ENCODE data around the gene CUTA. TPM values are rescaled to one million over a fixed set of nuclear protein-coding genes. Genes with fewer than 3 reads are reported as not detected.
"Not testable (repeated sequence)": the region's sequence is repeated elsewhere in the genome, so short reads cannot be mapped to it uniquely, and the experiment has no call there.

The CUTA gene
- polyA plus RNA-seq, 2 donors: 80.2 to 119 TPM

DNA sequence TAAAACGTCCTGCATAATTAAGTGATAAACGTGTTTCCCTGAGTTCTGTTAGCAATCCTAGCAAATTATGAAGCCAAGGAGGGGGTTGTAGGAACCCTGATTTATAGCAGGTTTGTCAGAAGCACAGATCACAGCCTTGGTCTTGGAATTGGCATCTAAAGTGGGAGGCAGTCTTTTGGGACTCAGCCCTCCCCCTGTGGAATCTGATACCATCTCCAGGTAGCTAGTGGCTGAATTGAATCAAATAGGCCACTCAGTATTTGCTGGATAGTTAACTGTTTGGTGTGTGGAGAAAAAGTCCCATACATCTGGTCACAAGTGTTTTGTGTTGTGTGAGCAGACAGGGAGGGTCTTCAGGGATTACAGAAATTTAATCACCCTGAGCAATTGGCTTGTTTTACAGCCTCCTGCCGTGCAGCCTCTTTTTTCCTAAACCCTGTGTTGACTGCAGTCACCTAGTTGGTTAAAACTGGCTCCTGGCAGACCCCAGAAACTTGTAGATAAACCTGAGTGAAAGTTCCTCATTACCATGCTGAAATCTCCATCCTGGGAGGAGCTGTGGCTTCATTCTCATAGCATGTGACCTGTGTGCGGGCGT lies 45.3 kb downstream of the CUTA start:
- H3K4me1 ChIP-seq (ENCODE audit: control insufficient read depth in 2 of 2, insufficient read depth in 2 of 2, low read length in 1 of 2): no peaks in the 10 kb centered on the region
- WGBS, 2 donors: 57 to 64% methylated on average over 5 of the region's 5 CpGs
- H3K9me3 ChIP-seq (ENCODE audit: control insufficient read depth in 2 of 2, insufficient read depth in 1 of 2, low read depth in 1 of 2, low read length in 1 of 2): no peaks in the 10 kb centered on the region
- H3K36me3 ChIP-seq (ENCODE audit: control insufficient read depth in 2 of 2, insufficient read depth in 2 of 2, low read length in 1 of 2): no peaks in the 10 kb centered on the region
- H3K27me3 ChIP-seq (ENCODE audit: control insufficient read depth in 1 of 2, insufficient read depth in 2 of 2, low read length in 2 of 2): no peaks in the 10 kb centered on the region
- H3K27ac ChIP-seq (ENCODE audit: low read depth in 2 of 2, low read length in 1 of 2): no peak overlapping the region
- H3K4me3 ChIP-seq (ENCODE audit: low read depth in 1 of 2, low read length in 2 of 2): no peak overlapping the region

DNA sequence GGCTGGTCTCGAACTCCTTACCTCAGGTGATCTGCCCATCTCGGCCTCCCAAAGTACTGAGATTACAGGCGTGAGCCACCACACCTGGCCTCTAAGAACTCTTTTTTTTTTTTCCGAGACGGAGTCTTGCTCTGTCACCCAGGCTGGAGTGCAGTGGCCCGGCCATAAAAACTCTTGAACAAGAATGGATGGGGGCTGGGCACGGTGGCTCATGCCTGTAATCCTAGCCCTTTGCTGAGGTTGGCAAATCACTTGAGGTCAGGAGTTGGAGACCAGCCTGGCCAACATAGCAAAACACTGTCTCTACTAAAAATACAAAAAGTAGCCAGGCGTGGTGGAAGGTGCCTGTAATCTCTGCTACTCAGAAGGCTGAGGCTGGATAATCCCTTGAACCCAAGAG lies 46.0 kb downstream of the CUTA start:
- H3K27ac ChIP-seq (ENCODE audit: low read depth in 2 of 2, low read length in 1 of 2); H3K9me3 ChIP-seq (ENCODE audit: control insufficient read depth in 2 of 2, insufficient read depth in 1 of 2, low read depth in 1 of 2, low read length in 1 of 2); H3K4me3 ChIP-seq (ENCODE audit: low read depth in 1 of 2, low read length in 2 of 2); H3K4me1 ChIP-seq (ENCODE audit: control insufficient read depth in 2 of 2, insufficient read depth in 2 of 2, low read length in 1 of 2); H3K36me3 ChIP-seq (ENCODE audit: control insufficient read depth in 2 of 2, insufficient read depth in 2 of 2, low read length in 1 of 2); H3K27me3 ChIP-seq (ENCODE audit: control insufficient read depth in 1 of 2, insufficient read depth in 2 of 2, low read length in 2 of 2): not testable (repeated sequence)
- 91 to 94% methylated on average over 8 of the region's 8 CpGs for WGBS, 2 donors

DNA sequence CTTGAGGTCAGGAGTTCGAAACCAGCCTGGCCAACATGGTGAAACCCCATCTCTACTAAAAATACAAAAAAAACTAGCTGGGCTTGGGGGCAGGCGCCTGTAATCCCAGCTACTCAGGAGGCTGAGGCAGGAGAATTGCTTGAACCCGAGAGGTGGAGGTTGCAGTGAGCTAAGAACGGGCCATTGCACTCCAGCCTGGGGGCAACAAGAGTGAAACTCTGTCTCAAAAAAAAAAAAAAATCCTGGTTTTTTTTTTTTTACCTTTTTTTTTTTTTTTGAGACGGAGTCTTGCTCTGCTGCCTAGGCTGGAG lies 50.2 kb downstream of the CUTA start:
- H3K4me1 ChIP-seq (ENCODE audit: control insufficient read depth in 2 of 2, insufficient read depth in 2 of 2, low read length in 1 of 2); H3K27ac ChIP-seq (ENCODE audit: low read depth in 2 of 2, low read length in 1 of 2); H3K36me3 ChIP-seq (ENCODE audit: control insufficient read depth in 2 of 2, insufficient read depth in 2 of 2, low read length in 1 of 2); H3K4me3 ChIP-seq (ENCODE audit: low read depth in 1 of 2, low read length in 2 of 2); H3K27me3 ChIP-seq (ENCODE audit: control insufficient read depth in 1 of 2, insufficient read depth in 2 of 2, low read length in 2 of 2); H3K9me3 ChIP-seq (ENCODE audit: control insufficient read depth in 2 of 2, insufficient read depth in 1 of 2, low read depth in 1 of 2, low read length in 1 of 2): not testable (repeated sequence)
- WGBS, 2 donors: 92 to 93% methylated on average over 4 to 5 of the region's 5 CpGs

DNA sequence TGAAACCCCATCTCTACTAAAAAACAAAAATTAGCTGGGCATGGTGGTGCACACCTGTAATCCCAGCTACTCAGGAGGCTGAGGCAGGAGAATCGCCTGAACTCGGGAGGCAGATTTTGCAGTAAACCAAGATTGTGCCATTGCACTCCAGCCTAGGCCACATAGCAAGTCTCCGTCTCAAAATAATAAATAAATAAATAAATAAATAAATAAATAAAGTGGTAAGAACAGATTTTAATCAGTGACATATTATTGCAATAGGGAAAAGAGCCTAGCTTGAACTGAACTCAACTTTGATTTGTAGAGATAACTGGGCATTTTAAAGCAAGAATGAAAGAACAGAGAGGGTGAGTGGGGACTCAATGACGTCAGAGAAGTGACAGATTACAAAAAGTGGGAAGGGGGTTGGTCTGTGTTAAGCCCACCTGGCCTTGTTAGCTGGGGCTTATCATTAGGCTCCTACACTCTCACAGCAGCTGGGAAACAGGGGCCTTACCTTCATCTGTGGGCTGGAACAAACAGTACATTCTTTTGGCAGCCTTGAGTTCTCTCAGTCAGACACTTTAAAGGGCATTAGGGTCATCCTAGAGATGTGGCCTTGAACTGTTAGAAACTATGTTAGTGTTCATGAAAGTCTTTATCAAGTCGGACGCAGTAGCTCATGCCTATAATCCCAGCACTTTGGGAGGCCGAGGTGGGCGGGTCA lies 50.7 kb downstream of the CUTA start:
- 77 to 88% methylated on average over 8 of the region's 8 CpGs for WGBS, 2 donors
- no peaks in the 10 kb centered on the region for H3K4me1 ChIP-seq (ENCODE audit: control insufficient read depth in 2 of 2, insufficient read depth in 2 of 2, low read length in 1 of 2)

More for the DNA sequence above, 50.7 kb downstream of the CUTA start:
- H3K9me3 ChIP-seq (ENCODE audit: control insufficient read depth in 2 of 2, insufficient read depth in 1 of 2, low read depth in 1 of 2, low read length in 1 of 2): no peaks in the 10 kb centered on the region
- H3K4me3 ChIP-seq (ENCODE audit: low read depth in 1 of 2, low read length in 2 of 2): no peak overlapping the region
- H3K36me3 ChIP-seq (ENCODE audit: control insufficient read depth in 2 of 2, insufficient read depth in 2 of 2, low read length in 1 of 2): no peaks in the 10 kb centered on the region
- no peak overlapping the region for H3K27ac ChIP-seq (ENCODE audit: low read depth in 2 of 2, low read length in 1 of 2)
- no peaks in the 10 kb centered on the region for H3K27me3 ChIP-seq (ENCODE audit: control insufficient read depth in 1 of 2, insufficient read depth in 2 of 2, low read length in 2 of 2)

Other genes starting within 250 kb of the CUTA start
- 1 to 10 TPM in 1 of 2 donors, under 1 TPM in 1; 0.38 to 1.3 TPM for gene COL11A2, start 225.6 kb downstream of the CUTA start, polyA plus RNA-seq
- 10 to 100 TPM; 24.4 to 30.0 TPM for gene RXRB, start 217.4 kb downstream of the CUTA start, polyA plus RNA-seq
- gene SLC39A7, start 217.2 kb downstream of the CUTA start, polyA plus RNA-seq: 10 to 100 TPM; 22.8 to 57.3 TPM
- 10 to 100 TPM; 16.7 to 33.7 TPM for gene HSD17B8, start 213.5 kb downstream of the CUTA start, polyA plus RNA-seq
- 10 to 100 TPM; 26.7 to 32.4 TPM for gene RING1, start 209.6 kb downstream of the CUTA start, polyA plus RNA-seq
- 10 to 100 TPM; 44.9 to 48.9 TPM for gene VPS52, start 146.2 kb downstream of the CUTA start, polyA plus RNA-seq
- 1,000 to 10,000 TPM; 7,154 to 7,464 TPM for gene RPS18, start 146.0 kb downstream of the CUTA start, polyA plus RNA-seq
- 10 to 100 TPM; 21.1 to 27.2 TPM for gene B3GALT4, start 141.0 kb downstream of the CUTA start, polyA plus RNA-seq
- 10 to 100 TPM; 38.6 to 44.5 TPM for gene WDR46, start 128.9 kb downstream of the CUTA start, polyA plus RNA-seq
- gene PFDN6, start 128.5 kb downstream of the CUTA start, polyA plus RNA-seq: 100 to 1,000 TPM; 127 to 293 TPM
- gene RGL2, start 119.2 kb downstream of the CUTA start, polyA plus RNA-seq: 100 to 1,000 TPM in 1 of 2 donors, 10 to 100 TPM in 1; 58.7 to 134 TPM
- 10 to 100 TPM; 20.1 to 39.8 TPM for gene TAPBP, start 104.0 kb downstream of the CUTA start, polyA plus RNA-seq
- 10 to 100 TPM; 10.2 to 11.6 TPM for gene ZBTB22, start 100.4 kb downstream of the CUTA start, polyA plus RNA-seq
- gene DAXX, start 95.1 kb downstream of the CUTA start, polyA plus RNA-seq: 10 to 100 TPM; 27.8 to 28.7 TPM
- 10 to 100 TPM; 12.5 to 15.0 TPM for gene KIFC1, start 26.3 kb downstream of the CUTA start, polyA plus RNA-seq
- gene PHF1, start 7.1 kb downstream of the CUTA start, polyA plus RNA-seq: 10 to 100 TPM; 27.3 to 46.0 TPM
- gene SYNGAP1, start 2.0 kb upstream of the CUTA start, polyA plus RNA-seq: 10 to 100 TPM in 1 of 2 donors, 1 to 10 TPM in 1; 4.1 to 18.2 TPM
- gene ZBTB9, start 36.5 kb upstream of the CUTA start, polyA plus RNA-seq: 1 to 10 TPM; 3.6 to 3.9 TPM
- 10 to 100 TPM; 20.4 to 22.6 TPM for gene BAK1, start 162.2 kb upstream of the CUTA start, polyA plus RNA-seq
- gene ITPR3, start 203.2 kb upstream of the CUTA start, polyA plus RNA-seq: 10 to 100 TPM; 11.9 to 15.0 TPM